Activated CD8-positive, alpha-beta T cell treated with anti-CD3 and anti-CD28 coated beads, Interleukin-2, amount 10 ng/mL, durations not matched to agents 7 days and 5 days (primary cell): ENCODE measurements around the gene ADTRP. TPM values are rescaled to one million over a fixed set of nuclear protein-coding genes. Genes with fewer than 3 reads are reported as not detected.
"Not testable (repeated sequence)": the region's sequence is repeated elsewhere in the genome, so short reads cannot be mapped to it uniquely, and the experiment has no call there.

Source experiments
- ATAC-seq: fragments of 150-1000 bp; cut with Tn5 transposase; one replicate; pipeline ENCODE4 v1.10.0; 2021; ENCODE audit warnings: moderate library complexity
- CTCF ChIA-PET: fragments of 350-600 bp; sonication (Branson Sonifier 250); formaldehyde crosslinking; loops from one replicate; lab custom pipeline; 2021; ENCODE audit warnings: antibody characterized with exemption; lab: Charles Lee
- POLR2A ChIA-PET: fragments of 350-600 bp; sonication (Branson Sonifier 250); formaldehyde crosslinking; loops from one replicate; lab custom pipeline; 2021; ENCODE audit warnings: antibody characterized with exemption; lab: Charles Lee
- DNase-seq: peaks from one replicate; pipeline ENCODE4 v3.0.0-alpha.2; 2020
- H3K27ac Mint-ChIP-seq: one replicate; pipeline ENCODE4 v1.8.0; 2021; ENCODE audit warnings: mild to moderate bottlenecking, mixed read lengths
- H3K27me3 Mint-ChIP-seq: one replicate; pipeline ENCODE4 v1.8.0; 2021; ENCODE audit warnings: low read depth, mixed read lengths
- H3K36me3 Mint-ChIP-seq: one replicate; pipeline ENCODE4 v1.8.0; 2021; ENCODE audit warnings: low read depth, mixed read lengths
- H3K4me1 Mint-ChIP-seq: one replicate; pipeline ENCODE4 v1.8.0; 2021; ENCODE audit warnings: low read depth, mixed read lengths
- H3K4me3 Mint-ChIP-seq: one replicate; pipeline ENCODE4 v1.8.0; 2021; ENCODE audit warnings: mild to moderate bottlenecking, mixed read lengths
- H3K9me3 Mint-ChIP-seq: one replicate; pipeline ENCODE4 v1.8.0; 2022; ENCODE audit warnings: mixed read lengths; ENCODE audit not compliant: insufficient read depth
- total RNA-seq, 2 experiments: library from RNA; stranded (reverse); gene quantifications; one replicate each; pipeline ENCODE4 v1.2.3, GENCODE V29; 2021

ADTRP gene
- total RNA-seq, 2 experiments from 2014 or later: 0.63 to 0.68 TPM

DNA sequence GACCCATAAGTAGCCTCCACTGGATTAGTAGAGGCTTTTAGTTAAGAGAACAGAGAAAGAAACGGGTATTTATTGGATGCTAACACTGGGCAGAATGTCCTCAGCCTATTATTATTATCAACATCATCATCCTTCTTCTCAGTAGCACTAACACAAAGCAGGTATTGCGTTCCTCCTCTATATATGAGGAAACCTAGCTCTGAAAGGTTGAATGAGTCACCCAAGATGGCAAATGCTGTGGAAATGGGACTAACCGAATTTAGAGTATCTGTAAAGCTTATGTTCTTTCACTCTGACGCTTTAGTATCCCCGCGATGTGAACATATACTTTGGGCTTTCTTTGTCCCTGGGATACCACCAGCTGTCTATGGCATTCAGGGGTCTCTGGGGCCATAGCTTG is 77.0 kb downstream of the ADTRP start:
- no peak for DNase-seq
- ChIA-PET POLR2A (no interaction called here), CTCF (interaction anchor here (0.9 to 1.5 kb wide), 5 partner anchors 10 to 589 kb away, joined by 3 to 5 read pairs (median 3); partner anchors contain the start of gene EDN1)
- ATAC-seq: no peak
- H3K27me3 Mint-ChIP-seq: no peaks in the 10 kb centered on the region
- no peaks in the 10 kb centered on the region for H3K36me3 Mint-ChIP-seq
- H3K27ac Mint-ChIP-seq: no peak overlapping the region
- H3K4me3 Mint-ChIP-seq: no peak overlapping the region
- H3K4me1 Mint-ChIP-seq: no peaks in the 10 kb centered on the region
- H3K9me3 Mint-ChIP-seq: no peaks in the 10 kb centered on the region

DNA sequence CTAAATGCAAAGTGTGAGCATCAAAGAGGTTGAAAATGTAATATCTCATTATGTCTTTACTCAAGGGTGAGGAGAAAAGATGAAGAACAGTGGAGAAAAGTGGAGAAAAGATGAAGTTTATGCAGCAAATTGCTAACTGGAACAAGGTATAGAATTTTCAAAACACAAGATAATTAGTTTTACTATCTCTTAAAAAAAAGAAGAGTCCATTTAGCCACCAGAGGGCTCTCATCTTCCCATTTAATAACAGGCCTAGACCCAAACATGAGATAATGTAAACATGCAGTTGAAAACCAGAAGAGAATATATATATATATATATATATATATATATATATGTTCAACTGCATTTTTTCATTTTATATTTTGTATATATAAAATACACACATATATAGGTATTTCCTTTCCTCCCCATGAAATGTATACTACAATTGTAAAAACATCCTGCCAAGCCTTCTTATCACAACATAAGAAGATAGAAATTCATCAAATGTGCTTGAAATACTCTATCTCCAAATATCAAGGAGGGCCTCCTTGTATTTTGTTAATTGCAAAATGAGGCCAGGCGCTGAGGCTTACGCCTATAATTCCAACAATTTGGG is 78.4 kb downstream of the ADTRP start:
- H3K4me3 Mint-ChIP-seq: no peak overlapping the region
- DNase-seq: peak; percentile 38
- ChIA-PET CTCF (interaction anchor here (0.7 to 1.2 kb wide), 6 partner anchors 12 to 534 kb away, joined by 3 to 6 read pairs (median 4); no protein-coding TSS in a partner anchor), POLR2A (interaction anchor here (1.0 kb wide), 1 partner anchor 311 kb away, joined by 3 read pairs; no protein-coding TSS in a partner anchor)
- no peaks in the 10 kb centered on the region for H3K9me3 Mint-ChIP-seq
- H3K36me3 Mint-ChIP-seq: no peaks in the 10 kb centered on the region
- no peak for ATAC-seq
- no peaks in the 10 kb centered on the region for H3K4me1 Mint-ChIP-seq
- no peak overlapping the region for H3K27ac Mint-ChIP-seq
- no peaks in the 10 kb centered on the region for H3K27me3 Mint-ChIP-seq

DNA sequence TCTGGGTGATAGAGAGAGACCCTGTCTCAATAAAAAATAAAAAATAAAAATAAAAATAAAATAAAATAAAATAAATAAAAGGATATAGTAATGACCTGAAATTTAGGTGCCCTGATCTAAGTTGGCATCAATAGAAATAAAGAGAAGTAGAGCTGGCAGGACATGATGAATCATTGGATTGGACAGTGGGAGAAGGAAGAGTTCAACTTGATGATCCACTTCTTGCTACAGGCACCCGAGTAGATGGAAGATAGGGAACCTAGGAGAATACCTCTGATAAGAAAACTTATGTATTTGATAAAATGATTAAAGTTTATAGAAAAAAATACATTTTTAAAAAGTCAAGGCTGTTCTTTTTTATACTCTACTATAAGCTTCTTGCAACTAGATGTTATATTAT is 79.0 kb downstream of the ADTRP start:
- Mint-ChIP-seq H3K36me3 (no peaks in the 10 kb centered on the region), H3K4me1 (no peaks in the 10 kb centered on the region), H3K4me3 (no peak overlapping the region), H3K9me3 (no peaks in the 10 kb centered on the region), H3K27me3 (no peaks in the 10 kb centered on the region), H3K27ac (no peak overlapping the region)
- POLR2A ChIA-PET: interaction anchor here (1.0 kb wide), 1 partner anchor 311 kb away, joined by 3 read pairs; no protein-coding TSS in a partner anchor
- DNase-seq: no peak
- CTCF ChIA-PET: interaction anchor here (0.5 to 1.2 kb wide), 8 partner anchors 12 to 535 kb away, joined by 3 to 6 read pairs (median 4); no protein-coding TSS in a partner anchor
- ATAC-seq: no peak

DNA sequence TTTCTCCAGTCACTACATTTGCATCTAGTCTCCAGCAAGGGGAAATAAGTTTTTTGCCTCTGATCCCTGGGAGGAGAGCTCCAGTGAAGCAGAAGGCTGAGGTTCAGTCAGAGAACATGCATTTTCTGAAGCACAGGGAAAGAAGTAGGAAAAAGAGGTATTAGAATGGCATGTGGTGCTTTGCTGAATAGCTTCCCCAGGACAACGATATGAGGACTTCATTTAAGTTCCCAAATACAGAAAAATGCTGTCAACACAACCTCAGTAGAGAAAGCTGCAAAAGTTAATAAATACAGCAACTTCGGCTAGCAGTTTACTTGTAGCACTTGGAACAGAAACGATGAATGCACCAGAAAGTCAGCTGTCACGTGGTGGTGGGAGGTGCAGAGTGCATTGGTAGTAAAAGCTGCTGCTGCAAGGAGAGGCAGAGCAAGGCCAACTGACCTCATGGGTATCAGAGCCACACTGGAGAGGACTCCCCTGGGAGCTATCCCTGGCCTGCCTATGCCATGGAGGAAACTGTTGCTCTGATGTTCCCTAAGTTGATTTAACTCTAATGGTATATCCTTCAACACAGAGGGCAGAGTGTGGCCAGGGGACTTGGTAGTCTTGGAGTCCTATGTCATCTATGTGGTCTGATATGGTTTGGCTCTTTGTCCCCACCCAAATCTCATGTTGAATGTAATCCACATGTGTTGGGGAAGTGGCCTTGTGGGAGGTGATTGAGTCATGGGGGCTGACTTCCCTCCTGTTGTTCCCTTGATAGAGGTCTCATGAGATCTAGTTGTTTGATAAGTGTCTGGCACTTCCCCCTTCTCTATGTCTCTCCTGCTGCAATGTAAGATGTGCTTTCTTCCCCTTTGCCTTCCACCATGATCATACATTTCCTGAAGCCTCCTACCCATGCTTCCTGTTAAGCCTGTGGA is 85.9 kb downstream of the ADTRP start:
- POLR2A ChIA-PET: no interaction called here
- Mint-ChIP-seq H3K4me1 (peaks cover 2% of the 10 kb centered on the region), H3K27ac (no peak overlapping the region), H3K36me3 (no peaks in the 10 kb centered on the region), H3K9me3 (peaks cover 6% of the 10 kb centered on the region), H3K4me3 (no peak overlapping the region), H3K27me3 (no peaks in the 10 kb centered on the region)
- CTCF ChIA-PET: interaction anchor here (0.9 to 1.5 kb wide), 2 partner anchors 9 to 37 kb away, joined by 3 to 7 read pairs; no protein-coding TSS in a partner anchor
- ATAC-seq: no peak
- DNase-seq: no peak

DNA sequence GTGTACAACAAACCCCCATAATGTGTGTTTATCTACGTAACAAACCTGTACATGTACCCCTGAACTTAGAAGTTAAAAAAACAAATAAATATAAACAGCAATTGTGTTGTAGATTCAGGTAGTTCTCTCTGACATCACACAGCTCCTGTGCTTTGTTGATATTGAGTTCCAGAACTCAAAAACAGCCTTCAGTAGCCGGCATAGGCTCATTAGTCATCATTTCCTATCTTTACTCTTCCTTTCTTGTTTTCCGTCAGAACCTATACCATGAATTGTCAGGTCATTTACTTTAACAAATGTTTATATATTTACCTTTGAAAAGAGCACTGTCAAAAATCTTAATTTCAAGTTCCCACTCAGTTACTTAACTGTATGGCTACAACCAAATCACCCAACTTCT is 88.8 kb downstream of the ADTRP start:
- Mint-ChIP-seq H3K27ac (no peak overlapping the region), H3K36me3 (no peaks in the 10 kb centered on the region), H3K27me3 (no peaks in the 10 kb centered on the region), H3K9me3 (peaks cover 6% of the 10 kb centered on the region), H3K4me1 (peaks cover 2% of the 10 kb centered on the region), H3K4me3 (no peak overlapping the region)
- CTCF ChIA-PET: no interaction called here
- DNase-seq (no peak), ATAC-seq (no peak)
- POLR2A ChIA-PET: no interaction called here

DNA sequence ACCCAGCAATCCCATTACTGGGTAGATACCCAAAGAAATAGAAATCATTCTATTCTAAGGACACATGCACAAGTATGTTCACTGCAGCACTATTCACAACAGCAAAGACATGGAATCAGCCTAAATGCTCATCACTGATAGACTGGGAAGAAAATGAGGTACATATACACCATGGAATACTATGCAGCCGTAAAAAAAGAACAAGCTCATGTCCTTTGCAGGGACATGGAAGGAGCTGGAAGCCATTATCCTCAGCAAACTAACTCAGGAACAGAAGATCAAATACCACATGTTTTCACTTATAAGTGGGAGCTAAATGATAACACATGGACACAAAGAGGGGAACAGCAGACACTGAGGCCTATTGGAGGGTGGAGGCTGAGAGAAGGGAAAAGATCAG is 89.2 kb downstream of the ADTRP start:
- ATAC-seq, DNase-seq, H3K36me3 Mint-ChIP-seq, H3K27ac Mint-ChIP-seq, H3K27me3 Mint-ChIP-seq, POLR2A ChIA-PET, H3K9me3 Mint-ChIP-seq, H3K4me1 Mint-ChIP-seq, H3K4me3 Mint-ChIP-seq, CTCF ChIA-PET: not testable (repeated sequence)

DNA sequence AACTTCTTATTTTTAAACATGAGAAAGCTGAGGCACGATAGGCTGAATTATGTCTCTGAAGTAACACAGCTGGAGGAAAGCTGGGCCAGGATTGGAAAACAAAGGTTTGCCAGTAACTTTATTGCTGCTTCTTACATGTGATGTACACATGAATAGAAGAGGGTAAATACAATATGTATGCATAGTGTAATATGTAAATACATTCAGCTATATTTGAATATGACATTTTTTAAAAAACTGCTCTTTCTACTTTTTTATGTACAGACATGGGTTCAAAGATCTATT is 90.2 kb downstream of the ADTRP start:
- DNase-seq (no peak), ATAC-seq (no peak)
- Mint-ChIP-seq H3K27me3 (peaks cover 1% of the 10 kb centered on the region), H3K36me3 (no peaks in the 10 kb centered on the region), H3K4me3 (no peak overlapping the region), H3K4me1 (peaks cover 2% of the 10 kb centered on the region), H3K9me3 (peaks cover 6% of the 10 kb centered on the region), H3K27ac (no peak overlapping the region)
- CTCF ChIA-PET: interaction anchor here (1.4 kb wide), 1 partner anchor 545 kb away, joined by 4 read pairs; no protein-coding TSS in a partner anchor
- POLR2A ChIA-PET: no interaction called here

DNA sequence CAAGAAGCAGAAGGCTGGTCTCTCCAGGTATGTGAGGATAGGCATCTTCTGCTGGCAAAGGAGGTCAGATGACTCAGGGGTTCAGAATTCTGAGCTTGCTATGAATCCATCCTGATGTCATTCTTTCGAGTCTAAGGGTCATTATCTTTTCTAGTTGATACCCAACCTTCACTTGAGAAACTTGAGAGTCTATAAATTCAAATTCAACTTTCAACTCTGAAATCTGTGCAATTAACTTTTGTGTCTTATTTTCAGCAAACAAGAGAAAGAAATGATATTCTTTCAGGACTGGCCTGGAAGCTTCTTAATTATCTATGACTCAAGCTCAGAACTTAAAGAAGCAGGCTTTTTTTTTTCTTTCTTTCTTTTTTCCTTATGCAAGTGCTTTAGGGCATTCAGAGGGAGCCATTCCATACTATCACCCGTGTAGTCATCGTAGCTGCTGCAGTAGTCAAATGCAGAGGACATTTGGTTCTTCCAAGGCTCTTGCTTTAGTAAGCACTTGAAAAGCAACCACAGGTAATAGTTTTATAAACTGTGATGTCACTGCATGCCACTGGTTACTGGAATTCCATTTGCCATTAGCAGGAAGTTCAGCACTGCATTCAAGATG is 93.0 kb downstream of the ADTRP start:
- ChIA-PET CTCF (no interaction called here), POLR2A (no interaction called here)
- DNase-seq: no peak
- Mint-ChIP-seq H3K9me3 (peaks cover 6% of the 10 kb centered on the region), H3K4me3 (no peak overlapping the region), H3K27me3 (peaks cover 4% of the 10 kb centered on the region), H3K27ac (no peak overlapping the region), H3K36me3 (peaks cover 2% of the 10 kb centered on the region), H3K4me1 (no peaks in the 10 kb centered on the region)
- ATAC-seq: no peak

DNA sequence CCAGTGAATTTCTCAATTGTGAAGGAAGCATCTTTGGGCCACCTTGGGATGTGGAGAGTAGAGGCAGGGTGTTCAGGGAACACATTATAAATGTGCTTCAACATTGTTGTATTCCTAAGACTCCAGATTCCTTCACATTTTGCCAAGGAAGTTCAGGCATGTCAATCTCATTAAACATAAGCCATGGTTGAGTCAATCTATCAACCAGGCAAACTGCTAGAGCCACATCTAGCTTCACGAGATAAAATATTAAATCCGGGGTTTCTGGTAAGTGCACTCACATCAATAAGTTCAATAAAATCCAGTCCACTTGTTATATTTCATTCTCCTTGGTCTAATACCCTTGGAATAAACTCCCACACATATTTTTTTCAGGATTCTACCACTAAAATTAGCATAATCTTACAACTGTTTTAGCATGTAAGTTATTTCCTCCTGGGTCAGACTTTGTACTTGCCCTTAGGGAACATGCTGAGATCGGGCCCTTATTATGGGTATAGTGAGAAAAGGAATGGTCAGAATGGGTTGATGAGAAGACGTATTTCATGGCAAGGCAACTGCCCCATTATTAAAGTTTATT is 93.6 kb downstream of the ADTRP start:
- Mint-ChIP-seq H3K9me3 (peaks cover 6% of the 10 kb centered on the region), H3K36me3 (peaks cover 2% of the 10 kb centered on the region), H3K27me3 (peaks cover 4% of the 10 kb centered on the region), H3K27ac (no peak overlapping the region), H3K4me3 (no peak overlapping the region), H3K4me1 (no peaks in the 10 kb centered on the region)
- ChIA-PET POLR2A (no interaction called here), CTCF (no interaction called here)
- DNase-seq: no peak
- ATAC-seq: no peak

DNA sequence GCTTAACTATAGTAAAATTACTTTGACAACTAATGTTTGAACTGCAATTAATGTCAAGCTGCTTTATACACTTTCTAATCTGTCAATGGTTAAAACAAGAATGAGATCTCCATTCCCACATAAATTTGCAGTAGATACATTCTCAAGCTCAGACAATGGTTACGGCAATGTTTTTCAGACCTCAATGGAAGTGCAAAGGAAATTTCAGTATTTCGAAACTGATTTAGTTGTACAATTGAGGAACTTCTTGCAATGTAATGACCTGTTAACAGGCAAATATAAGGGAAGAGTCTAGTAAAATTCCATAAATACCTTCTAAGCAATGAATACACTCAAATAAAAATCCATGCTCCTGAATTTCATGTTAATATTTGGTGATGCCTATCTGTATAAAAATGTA is 94.7 kb downstream of the ADTRP start:
- Mint-ChIP-seq H3K27me3 (peaks cover 4% of the 10 kb centered on the region), H3K36me3 (peaks cover 2% of the 10 kb centered on the region), H3K9me3 (peaks cover 3% of the 10 kb centered on the region), H3K4me1 (no peaks in the 10 kb centered on the region), H3K4me3 (no peak overlapping the region), H3K27ac (no peak overlapping the region)
- ATAC-seq: no peak
- DNase-seq: no peak
- ChIA-PET CTCF (interaction anchor here (1.1 kb wide), 1 partner anchor 606 kb away, joined by 5 read pairs; the partner anchor contains the start of gene EDN1), POLR2A (no interaction called here)

DNA sequence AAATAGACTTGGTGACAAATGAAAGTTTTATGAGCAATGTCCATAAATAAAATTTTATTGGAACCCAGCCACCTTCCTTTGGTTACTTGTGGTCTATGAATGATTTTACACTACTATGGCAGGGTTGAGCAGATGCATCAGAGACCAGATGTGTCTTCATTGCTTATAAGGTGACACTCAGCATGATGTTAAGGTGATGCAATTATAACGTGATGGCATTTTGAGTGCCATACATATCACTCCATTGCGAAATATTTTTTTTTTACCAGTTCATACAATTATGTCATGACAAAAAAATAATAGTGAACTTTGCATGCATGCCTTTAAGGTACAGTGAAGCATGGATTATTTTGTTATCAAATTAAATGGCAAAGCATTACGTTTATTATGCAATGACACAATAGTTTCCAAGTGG is 96.0 kb downstream of the ADTRP start:
- Mint-ChIP-seq H3K27me3 (peaks cover 4% of the 10 kb centered on the region), H3K4me3 (no peak overlapping the region), H3K4me1 (no peaks in the 10 kb centered on the region), H3K27ac (no peak overlapping the region), H3K9me3 (peaks cover 4% of the 10 kb centered on the region), H3K36me3 (peaks cover 2% of the 10 kb centered on the region)
- CTCF ChIA-PET: no interaction called here
- DNase-seq (no peak), ATAC-seq (no peak)
- POLR2A ChIA-PET: no interaction called here
